ENCODE measurements around the gene TLCD5.

TLCD5 gene

GRCh38 chr11:120337355-120338106, 12.4 kb downstream of the TLCD5 start:
- no peak for DNase-seq (ENCODE audit: low read depth in 2 of 2)

- no peak for DNase-seq (ENCODE audit: low read depth in 2 of 2)
Measured at GRCh38 chr11:120338107-120338933, 13.2 kb downstream of the TLCD5 start.

- DNase-seq (ENCODE audit: low read depth in 2 of 2), result no peak
Measured at GRCh38 chr11:120339394-120339890, 14.3 kb downstream of the TLCD5 start.

GRCh38 chr11:120340529-120340928, 15.4 kb downstream of the TLCD5 start:
- DNase-seq (ENCODE audit: low read depth in 2 of 2), result no peak

GRCh38 chr11:120342226-120342625, 17.1 kb downstream of the TLCD5 start:
- no peak for DNase-seq (ENCODE audit: low read depth in 2 of 2)

GRCh38 chr11:120342678-120343077, 17.6 kb downstream of the TLCD5 start:
- DNase-seq (ENCODE audit: low read depth in 2 of 2), result no peak

GRCh38 chr11:120343429-120343828, 18.3 kb downstream of the TLCD5 start:
- DNase-seq (ENCODE audit: low read depth in 2 of 2), result no peak

- peak in 1 of 2 experiments; percentile 11 for DNase-seq (ENCODE audit: low read depth in 2 of 2)
Measured at GRCh38 chr11:120344302-120345004, 19.4 kb downstream of the TLCD5 start.

- no peak for DNase-seq (ENCODE audit: low read depth in 2 of 2)
Measured at GRCh38 chr11:120346233-120346632, 21.1 kb downstream of the TLCD5 start.

GRCh38 chr11:120350637-120351036, 25.5 kb downstream of the TLCD5 start:
- no peak for DNase-seq (ENCODE audit: low read depth in 2 of 2)

GRCh38 chr11:120352405-120352804, 27.3 kb downstream of the TLCD5 start:
- DNase-seq (ENCODE audit: low read depth in 2 of 2), result no peak

- DNase-seq (ENCODE audit: low read depth in 2 of 2), result no peak
Measured at GRCh38 chr11:120354068-120354467, 29.0 kb downstream of the TLCD5 start.

GRCh38 chr11:120354779-120355178, 29.7 kb downstream of the TLCD5 start:
- DNase-seq (ENCODE audit: low read depth in 2 of 2), result no peak

GRCh38 chr11:120357620-120358019, 32.5 kb downstream of the TLCD5 start:
- DNase-seq (ENCODE audit: low read depth in 2 of 2), result no peak

GRCh38 chr11:120358729-120359128, 33.6 kb downstream of the TLCD5 start:
- DNase-seq (ENCODE audit: low read depth in 2 of 2), result no peak

GRCh38 chr11:120363436-120363835, 38.3 kb downstream of the TLCD5 start:
- no peak for DNase-seq (ENCODE audit: low read depth in 2 of 2)

- DNase-seq (ENCODE audit: low read depth in 2 of 2), result no peak
Measured at GRCh38 chr11:120365512-120365911, 40.4 kb downstream of the TLCD5 start.

- DNase-seq (ENCODE audit: low read depth in 2 of 2), result no peak
Measured at GRCh38 chr11:120372296-120372695, 47.2 kb downstream of the TLCD5 start.

GRCh38 chr11:120375076-120375475, 50.0 kb downstream of the TLCD5 start:
- no peak for DNase-seq (ENCODE audit: low read depth in 2 of 2)

GRCh38 chr11:120376547-120377182, 51.6 kb downstream of the TLCD5 start:
- no peak for DNase-seq (ENCODE audit: low read depth in 2 of 2)

GRCh38 chr11:120378474-120378873, 53.4 kb downstream of the TLCD5 start:
- no peak for DNase-seq (ENCODE audit: low read depth in 2 of 2)

- DNase-seq (ENCODE audit: low read depth in 2 of 2), result no peak
Measured at GRCh38 chr11:120381401-120381800, 56.3 kb downstream of the TLCD5 start.
